NCI-H524 (cell line): ENCODE measurements around the gene LRRC27.

Source experiments
- DNase-seq, 2 experiments: peaks; one replicate each; lab custom pipeline; 2025; lab: John Stamatoyannopoulos, UW

LRRC27 gene

DNA sequence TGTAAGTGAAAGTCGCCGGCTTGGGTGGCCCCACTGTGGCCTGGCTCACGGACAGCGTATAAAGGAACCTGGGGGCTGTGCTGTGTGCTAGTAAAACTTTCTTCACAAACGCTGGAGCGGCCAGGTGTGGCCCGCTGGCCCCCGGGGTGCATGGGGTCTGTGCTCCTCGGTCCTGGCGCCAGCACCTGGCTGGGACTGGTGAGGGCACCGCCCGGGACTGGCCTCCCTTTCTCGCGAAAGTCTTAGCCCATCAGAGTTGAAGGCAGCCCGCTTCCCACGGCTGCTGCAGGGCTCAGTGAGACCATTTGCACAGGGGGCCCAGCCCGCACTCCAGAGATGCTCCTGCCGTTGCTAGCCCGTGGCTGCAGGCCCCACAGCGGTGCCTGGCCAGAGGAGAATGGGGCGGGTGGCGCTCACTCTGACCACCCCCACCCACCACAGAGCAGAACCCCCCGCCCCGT, 70.8 kb downstream of the LRRC27 start:
- no peak for DNase-seq

GRCh38 chr10:132403511-132404168, 71.6 kb downstream of the LRRC27 start:
- DNase-seq: peak in 1 of 2 experiments; percentile 2

- DNase-seq: no peak
Measured at GRCh38 chr10:132404169-132404880, 72.3 kb downstream of the LRRC27 start.

- no peak for DNase-seq
Measured at GRCh38 chr10:132404911-132405462, 73.0 kb downstream of the LRRC27 start.

- DNase-seq: no peak
Measured at GRCh38 chr10:132405463-132405991, 73.5 kb downstream of the LRRC27 start.

DNA sequence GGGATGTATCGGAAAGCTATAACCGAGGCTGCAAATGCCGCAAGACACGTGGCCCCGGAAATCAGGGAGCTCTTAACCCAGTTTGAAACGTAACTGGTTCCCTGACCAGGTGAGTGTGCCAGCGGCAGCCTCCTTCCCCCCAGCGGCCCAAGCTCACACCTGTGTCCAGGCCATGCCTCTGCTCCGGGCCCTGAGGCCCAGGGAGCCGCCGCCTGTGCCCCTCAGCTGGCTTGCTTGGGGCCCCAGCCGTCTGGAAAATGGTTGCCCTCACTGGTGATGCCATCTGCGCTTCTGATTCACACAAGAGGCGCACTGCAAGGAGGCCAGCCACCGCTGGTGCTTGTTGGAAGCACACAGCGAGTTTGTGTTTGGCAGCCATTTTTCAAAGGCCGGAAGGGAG, 74.2 kb downstream of the LRRC27 start:
- DNase-seq: no peak

GRCh38 chr10:132406750-132407149, 74.8 kb downstream of the LRRC27 start:
- no peak for DNase-seq

GRCh38 chr10:132407243-132407746, 75.3 kb downstream of the LRRC27 start:
- DNase-seq: no peak

DNA sequence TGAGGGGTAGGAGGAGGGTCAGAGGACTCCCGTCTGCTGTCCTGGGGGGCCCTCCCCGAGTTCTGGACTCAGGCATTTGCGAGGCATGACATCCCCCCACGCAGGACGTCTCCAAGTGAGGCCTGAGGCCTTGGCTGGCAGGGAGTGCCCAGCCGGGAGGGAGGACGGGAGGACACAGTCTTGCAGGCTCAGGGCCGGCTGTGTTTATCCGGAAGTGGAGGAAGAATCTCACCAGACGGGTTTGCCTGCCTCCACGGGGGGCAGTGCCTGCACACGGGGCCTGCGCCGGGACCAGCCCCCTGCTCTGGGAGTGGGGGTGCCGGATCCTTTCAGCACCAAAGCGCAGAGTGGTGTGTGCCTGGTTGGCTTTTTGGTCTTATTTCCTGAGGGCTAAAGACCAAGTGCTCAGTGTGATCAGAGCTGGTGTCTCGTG, 75.9 kb downstream of the LRRC27 start:
- DNase-seq: no peak

DNA sequence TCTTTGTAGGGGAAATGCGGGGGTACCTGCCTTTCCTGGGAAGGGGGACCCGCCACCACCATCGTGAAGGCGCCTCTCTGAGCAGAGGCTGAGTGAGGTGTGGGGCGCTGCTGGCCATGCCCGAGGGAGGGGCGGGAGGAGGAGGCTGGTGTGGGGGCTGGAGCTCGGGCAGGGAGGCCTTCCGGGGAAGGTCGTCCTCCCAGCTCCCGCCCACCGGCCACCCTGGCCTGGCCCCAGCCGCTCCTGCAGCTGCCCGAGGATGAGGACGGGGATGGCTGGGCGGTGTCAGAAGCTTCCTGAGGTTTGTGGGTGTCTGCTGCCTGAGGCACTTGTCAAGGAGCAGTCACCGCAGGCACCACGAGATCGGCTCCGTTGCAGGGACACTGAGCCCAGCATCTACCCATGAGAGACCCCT, 76.4 kb downstream of the LRRC27 start:
- DNase-seq: no peak

- no peak for DNase-seq
Measured at GRCh38 chr10:132408823-132409666, 77.1 kb downstream of the LRRC27 start.

- DNase-seq: no peak
Measured at GRCh38 chr10:132409667-132410028, 77.7 kb downstream of the LRRC27 start.

- no peak for DNase-seq
Measured at GRCh38 chr10:132410056-132410778, 78.2 kb downstream of the LRRC27 start.

DNA sequence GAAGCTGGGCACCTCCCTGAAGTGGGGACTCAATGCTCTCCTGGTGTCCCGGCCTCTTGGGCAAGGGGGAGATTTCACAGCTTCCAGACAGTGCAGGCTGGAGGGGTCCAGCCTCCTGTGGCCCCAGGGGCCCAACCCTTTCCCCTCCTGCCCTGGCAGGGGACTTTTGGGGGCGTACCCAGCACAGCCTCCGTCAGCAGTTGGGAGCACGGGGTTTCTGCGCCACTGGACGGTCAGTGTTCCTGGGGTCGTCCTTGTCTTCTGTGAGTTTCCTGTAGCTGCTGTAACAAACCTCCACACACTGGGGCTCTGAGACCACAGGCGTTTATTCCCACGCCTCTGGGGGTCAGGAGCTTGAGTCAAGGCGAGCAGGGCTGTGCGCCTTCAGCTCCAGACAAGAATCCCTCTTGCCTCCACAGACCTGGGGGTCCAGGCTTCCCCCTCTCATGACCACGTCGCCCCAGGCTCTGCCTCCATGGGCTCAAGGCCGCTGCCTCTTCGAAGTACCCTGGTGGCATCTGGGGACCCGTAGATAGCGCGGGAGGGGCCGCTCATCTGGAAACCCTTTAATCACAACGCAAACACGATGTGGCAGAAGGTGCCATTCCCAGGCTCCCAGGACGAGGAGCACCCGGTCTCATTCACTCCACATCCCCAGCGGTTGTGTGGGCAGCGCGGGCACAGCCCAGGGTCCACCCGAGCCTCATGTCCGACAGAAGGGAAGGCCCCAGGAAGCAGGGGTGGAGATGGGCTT, 79.0 kb downstream of the LRRC27 start:
- DNase-seq: no peak

GRCh38 chr10:132411561-132412253, 79.7 kb downstream of the LRRC27 start:
- DNase-seq: no peak

GRCh38 chr10:132412316-132413192, 80.6 kb downstream of the LRRC27 start:
- DNase-seq: no peak

GRCh38 chr10:132413226-132414205, 81.5 kb downstream of the LRRC27 start:
- no peak for DNase-seq
